Gastroesophageal sphincter (tissue), 4 donors: ENCODE results near the gene METTL26. TPM values are rescaled to one million over a fixed set of nuclear protein-coding genes. Genes with fewer than 3 reads are reported as not detected.

Source experiments
- ATAC-seq: fragments of 150-250 bp; one replicate; pipeline ENCODE4 v1.9.1; 2016; ENCODE audit warnings: mild to moderate bottlenecking, moderate library complexity
- H3K27ac ChIP-seq, 4 donors: fragments of 200-600 bp; sonication (generic) in 3 of 4; 1 replicate in 3 of 4; 2 replicates in 1 of 4; pipeline ENCODE4 v1.5.1; 2016 to 2019
- H3K27me3 ChIP-seq: fragments of 200-600 bp; sonication (generic); one replicate; pipeline ENCODE4 v1.5.1; 2019
- H3K36me3 ChIP-seq, 2 donors: fragments of 200-600 bp; sonication (generic); one replicate each; pipeline ENCODE4 v1.5.1; 2019; ENCODE audit warnings: control low read depth in 1 of 2
- H3K4me1 ChIP-seq, 3 donors: fragments of 200-600 bp; sonication (generic); 1 replicate in 2 of 3; 2 replicates in 1 of 3; pipeline ENCODE4 v1.5.1; 2016 to 2019; ENCODE audit warnings: control low read depth in 2 of 3
- H3K4me3 ChIP-seq, 2 donors: fragments of 200-600 bp; sonication (generic); one replicate each; pipeline ENCODE4 v1.5.1; 2019; ENCODE audit warnings: mild to moderate bottlenecking in 1 of 2, moderate library complexity in 1 of 2
- H3K9me3 ChIP-seq, 3 donors: fragments of 200-600 bp; sonication (generic); one replicate each; pipeline ENCODE4 v1.5.1; 2017 to 2019; ENCODE audit warnings: control low read depth in 2 of 3
- EP300 ChIP-seq: sonication (generic); formaldehyde crosslinking; IDR thresholded peaks from one replicate; pipeline ENCODE4 v1.6.1; 2017; ENCODE audit warnings: antibody characterized with exemption, mild to moderate bottlenecking
- POLR2A ChIP-seq, 2 donors: fragments of 450-650 bp; IDR thresholded peaks; one replicate each; pipeline ENCODE4 v1.6.1; 2017; ENCODE audit warnings: antibody characterized with exemption in 2 of 2, mild to moderate bottlenecking in 2 of 2, moderate library complexity in 1 of 2
- POLR2AphosphoS5 ChIP-seq: sonication (generic); formaldehyde crosslinking; IDR thresholded peaks from one replicate; pipeline ENCODE4 v1.6.1; 2017; ENCODE audit warnings: antibody characterized with exemption
- WGBS, 2 donors: methylation state at CpG; one replicate each; pipeline ENCODE4 v1.1.5; 2018; ENCODE audit warnings: low coverage in 1 of 2; 5-methylcytosine and 5-hydroxymethylcytosine counted together
- total RNA-seq, 4 donors: library from RNA; depleted of rRNA; stranded (reverse); fragments of >200 nt; gene quantifications; one replicate each; pipeline ENCODE4 v1.1.0, GENCODE V29; 2016
- TF ChIP-seq, protein P1 (sequence below), 4 experiments: fragments of 200-600 bp in 2 of 4; fragments of 450-650 bp in 2 of 4; sonication (generic) in 1 of 4; IDR thresholded peaks; one replicate each; pipeline ENCODE4 v1.5.1; 2017 to 2019; ENCODE audit warnings: antibody characterized with exemption in 4 of 4, mild to moderate bottlenecking in 2 of 4, moderate library complexity in 2 of 4

METTL26 gene
- total RNA-seq, 4 donors from 2014 or later, result 94.8 to 146 (median 112) TPM

DNA sequence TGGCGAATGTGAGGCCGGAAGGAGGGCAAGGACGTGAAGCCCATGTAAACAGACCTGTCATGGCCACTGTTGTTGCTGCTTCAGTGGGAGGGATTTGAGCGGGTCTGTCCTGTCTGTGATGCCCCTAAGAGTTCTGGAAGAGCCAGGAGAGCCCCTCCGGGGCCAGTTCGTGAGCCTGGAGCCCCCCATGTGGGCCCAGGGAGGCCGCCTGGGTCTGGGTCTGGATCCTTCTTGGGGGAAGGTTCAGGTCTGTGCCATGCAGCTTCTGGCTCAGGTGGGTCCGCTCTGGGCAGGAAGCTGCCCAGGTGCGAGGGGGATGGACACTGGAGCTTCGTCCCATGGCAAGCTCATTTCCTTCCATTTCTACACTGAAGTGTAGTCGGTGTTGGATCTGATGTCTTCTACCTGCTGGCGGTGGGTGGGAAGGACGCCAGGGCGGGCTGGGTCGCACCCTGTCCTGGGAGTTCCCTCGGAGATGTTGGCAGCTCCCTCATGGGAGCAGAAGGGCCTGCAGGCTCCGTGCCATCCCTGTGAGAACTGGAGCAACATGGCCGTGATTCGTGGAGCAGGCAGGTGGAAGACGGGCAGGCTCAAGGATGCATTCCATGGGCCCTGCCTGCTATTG is 16.5 kb downstream of the METTL26 start:
- Histone ChIP-seq H3K27ac (no peak overlapping the region), H3K36me3 (peaks cover 0 to 31% of the 10 kb centered on the region in 2 donors), H3K4me1 (peaks cover 0 to 13% (median 0%) of the 10 kb centered on the region in 3 donors), H3K27me3 (no peaks in the 10 kb centered on the region), H3K9me3 (no peaks in the 10 kb centered on the region), H3K4me3 (no peak overlapping the region)
- no CpG with 5 or more reads among the region's 20 CpGs for WGBS, 2 donors
- ATAC-seq, result no peak
- no peak for TF ChIP-seq POLR2AphosphoS5

DNA sequence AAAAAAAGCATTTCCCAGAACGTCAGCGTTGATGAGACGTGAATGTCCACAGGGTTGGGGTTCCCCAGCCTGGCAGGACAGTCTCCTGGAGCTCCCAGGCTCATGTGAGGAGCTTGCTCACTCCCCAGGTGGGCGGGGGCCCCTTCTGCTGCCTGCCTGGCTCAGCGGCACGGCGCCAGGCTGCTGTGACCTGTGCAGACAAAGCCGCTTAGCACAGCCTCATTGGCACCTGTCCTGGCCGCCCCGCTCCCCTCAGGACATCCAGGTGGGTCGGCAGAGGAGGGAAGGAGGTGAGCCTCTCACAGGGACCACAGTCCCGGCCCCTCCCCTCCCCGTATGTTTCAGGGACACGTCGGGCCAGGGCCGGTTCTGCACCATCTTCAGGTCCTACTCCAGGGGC is 18.2 kb downstream of the METTL26 start:
- H3K36me3 ChIP-seq, result peaks cover 0 to 38% of the 10 kb centered on the region in 2 donors
- 74 to 89% methylated on average over 3 to 4 of the region's 16 CpGs for WGBS, 2 donors
- TF ChIP-seq, protein P1, sequence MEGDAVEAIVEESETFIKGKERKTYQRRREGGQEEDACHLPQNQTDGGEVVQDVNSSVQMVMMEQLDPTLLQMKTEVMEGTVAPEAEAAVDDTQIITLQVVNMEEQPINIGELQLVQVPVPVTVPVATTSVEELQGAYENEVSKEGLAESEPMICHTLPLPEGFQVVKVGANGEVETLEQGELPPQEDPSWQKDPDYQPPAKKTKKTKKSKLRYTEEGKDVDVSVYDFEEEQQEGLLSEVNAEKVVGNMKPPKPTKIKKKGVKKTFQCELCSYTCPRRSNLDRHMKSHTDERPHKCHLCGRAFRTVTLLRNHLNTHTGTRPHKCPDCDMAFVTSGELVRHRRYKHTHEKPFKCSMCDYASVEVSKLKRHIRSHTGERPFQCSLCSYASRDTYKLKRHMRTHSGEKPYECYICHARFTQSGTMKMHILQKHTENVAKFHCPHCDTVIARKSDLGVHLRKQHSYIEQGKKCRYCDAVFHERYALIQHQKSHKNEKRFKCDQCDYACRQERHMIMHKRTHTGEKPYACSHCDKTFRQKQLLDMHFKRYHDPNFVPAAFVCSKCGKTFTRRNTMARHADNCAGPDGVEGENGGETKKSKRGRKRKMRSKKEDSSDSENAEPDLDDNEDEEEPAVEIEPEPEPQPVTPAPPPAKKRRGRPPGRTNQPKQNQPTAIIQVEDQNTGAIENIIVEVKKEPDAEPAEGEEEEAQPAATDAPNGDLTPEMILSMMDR (IDR thresholded peaks at IDR 0.05), result no peak
- no peak for TF ChIP-seq POLR2A (IDR thresholded peaks at IDR 0.05)
- TF ChIP-seq EP300, result no peak
- TF ChIP-seq POLR2AphosphoS5, result no peak
- no peaks in the 10 kb centered on the region for H3K27me3 ChIP-seq
- H3K27ac ChIP-seq, result no peak overlapping the region
- ATAC-seq, result no peak
- peaks cover 0 to 13% (median 0%) of the 10 kb centered on the region in 3 donors for H3K4me1 ChIP-seq
- H3K9me3 ChIP-seq, result no peaks in the 10 kb centered on the region
- no peak overlapping the region for H3K4me3 ChIP-seq

DNA sequence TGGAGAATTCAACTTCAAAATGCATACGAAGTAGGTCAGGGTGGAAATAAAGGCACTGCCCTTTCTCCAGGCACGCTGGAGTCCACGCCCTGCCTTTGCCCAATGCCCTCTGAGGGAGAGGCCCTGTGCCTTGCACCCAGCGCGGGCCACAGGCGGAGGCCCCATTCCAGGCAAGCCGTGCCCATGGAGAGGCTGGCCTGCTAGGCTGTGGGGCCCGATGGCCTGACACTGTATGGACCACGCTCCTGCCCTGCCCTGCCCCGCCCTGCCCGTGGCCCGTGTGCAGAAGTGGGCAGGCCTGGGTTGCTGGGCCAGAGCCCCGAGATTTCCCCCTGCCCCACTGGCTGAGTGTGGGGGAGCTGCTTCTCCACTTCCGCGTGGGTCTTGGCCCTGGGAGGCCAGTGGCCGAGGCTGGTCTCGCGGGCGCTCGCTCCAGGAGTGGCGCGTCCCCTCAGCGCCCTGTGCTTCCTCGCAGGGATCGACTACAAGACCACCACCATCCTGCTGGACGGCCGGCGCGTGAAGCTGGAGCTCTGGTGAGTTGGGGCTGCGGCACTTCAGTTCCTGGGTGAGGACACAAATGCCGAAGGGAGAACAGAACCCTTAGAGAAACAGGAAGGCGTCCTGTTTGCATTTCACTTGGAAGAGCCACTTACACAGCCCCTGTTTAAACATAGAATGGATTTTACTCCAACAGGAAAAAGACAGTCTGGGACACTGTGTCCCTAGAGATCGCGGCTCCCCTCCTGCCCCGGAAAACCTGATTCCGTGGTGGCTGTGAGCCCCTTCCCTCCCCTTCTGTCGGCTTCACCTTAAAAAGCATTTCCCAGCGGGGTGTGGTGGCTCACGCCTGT is 19.1 kb downstream of the METTL26 start:
- Histone ChIP-seq H3K9me3 (no peaks in the 10 kb centered on the region), H3K4me1 (peaks cover 0 to 10% (median 0%) of the 10 kb centered on the region in 3 donors), H3K36me3 (peaks cover 0 to 38% of the 10 kb centered on the region in 2 donors), H3K27ac (no peak overlapping the region), H3K4me3 (no peak overlapping the region), H3K27me3 (no peaks in the 10 kb centered on the region)
- TF ChIP-seq EP300, result no peak
- TF ChIP-seq POLR2A (IDR thresholded peaks at IDR 0.05), result no peak
- TF ChIP-seq POLR2AphosphoS5, result no peak
- TF ChIP-seq, protein P1 (IDR thresholded peaks at IDR 0.05), result no peak
- no peak for ATAC-seq
- WGBS, 2 donors, result 82 to 84% methylated on average over 3 of the region's 39 CpGs

DNA sequence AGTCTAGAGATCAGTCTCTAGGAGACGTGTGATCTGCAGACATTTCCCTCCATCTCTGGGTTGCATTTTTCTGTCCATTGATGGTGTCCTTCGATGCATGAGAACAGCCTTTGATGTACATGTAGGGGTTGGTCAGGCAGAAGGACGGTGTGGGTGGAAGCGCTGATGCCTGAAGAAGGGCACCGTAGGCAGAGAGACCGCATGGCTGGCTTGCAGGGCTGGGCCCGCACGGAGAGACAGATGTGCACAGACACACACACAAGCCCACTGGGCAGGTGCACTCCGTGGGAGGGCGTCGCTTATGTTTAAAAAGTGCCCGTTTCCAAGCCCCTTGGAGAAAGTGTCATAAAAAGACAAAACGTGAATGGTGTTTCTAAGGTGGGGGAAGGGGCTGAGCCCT is 21.0 kb downstream of the METTL26 start:
- H3K27me3 ChIP-seq, result no peaks in the 10 kb centered on the region

More for the DNA sequence above, 21.0 kb downstream of the METTL26 start:
- peaks cover 0 to 28% of the 10 kb centered on the region in 2 donors for H3K36me3 ChIP-seq
- H3K9me3 ChIP-seq, result no peaks in the 10 kb centered on the region
- H3K4me3 ChIP-seq, result no peak overlapping the region
- H3K4me1 ChIP-seq, result peaks cover 0 to 10% (median 2%) of the 10 kb centered on the region in 3 donors
- 86 to 91% methylated on average over 8 to 11 of the region's 13 CpGs for WGBS, 2 donors
- no peak overlapping the region for H3K27ac ChIP-seq
- TF ChIP-seq POLR2AphosphoS5, result no peak
- TF ChIP-seq, protein P1 (IDR thresholded peaks at IDR 0.05), result no peak
- no peak for TF ChIP-seq EP300
- TF ChIP-seq POLR2A (IDR thresholded peaks at IDR 0.05), result no peak
- no peak for ATAC-seq
